Measurements from ENCODE around the gene RAMACL. TPM values are rescaled to one million over a fixed set of nuclear protein-coding genes. Genes with fewer than 3 reads are reported as not detected.

Gene RAMACL
- total RNA-seq, 1 donor from 2014 or later: 0.75 TPM

GRCh38 chr6:166533205-166533824 is 53.2 kb downstream of the RAMACL start:
- DNase-seq (ENCODE audit: low read depth): no peak

Other genes with a start within 250 kb of the RAMACL start
- gene SFT2D1, start 244.1 kb downstream of the RAMACL start, total RNA-seq: 49.9 and 69.3 TPM in 2 replicates
- gene MPC1, start 203.7 kb downstream of the RAMACL start, total RNA-seq: 12.3 and 18.1 TPM in 2 replicates
- gene RPS6KA2, start 40.6 kb upstream of the RAMACL start, total RNA-seq: 30.9 and 34.9 TPM in 2 replicates